Stimulated activated CD4-positive, alpha-beta T cell treated with anti-CD3 and anti-CD28 coated beads, Interleukin-12 subunit alpha, Interleukin-12 subunit beta, amount 100 ng/mL, for 4 hours (primary cell): ENCODE measurements around the gene PLCG2.
"Not testable (repeated sequence)": the region's sequence is repeated elsewhere in the genome, so short reads cannot be mapped to it uniquely, and the experiment has no call there.

Source experiments
- DNase-seq: peaks from one replicate; pipeline ENCODE4 v3.0.0-alpha.2; 2020

The PLCG2 gene

GRCh38 chr16:81921085-81921814 lies 142.2 kb downstream of the PLCG2 start:
- no peak for DNase-seq

- DNase-seq = no peak
Measured at GRCh38 chr16:81921843-81922584, 142.9 kb downstream of the PLCG2 start.

DNA sequence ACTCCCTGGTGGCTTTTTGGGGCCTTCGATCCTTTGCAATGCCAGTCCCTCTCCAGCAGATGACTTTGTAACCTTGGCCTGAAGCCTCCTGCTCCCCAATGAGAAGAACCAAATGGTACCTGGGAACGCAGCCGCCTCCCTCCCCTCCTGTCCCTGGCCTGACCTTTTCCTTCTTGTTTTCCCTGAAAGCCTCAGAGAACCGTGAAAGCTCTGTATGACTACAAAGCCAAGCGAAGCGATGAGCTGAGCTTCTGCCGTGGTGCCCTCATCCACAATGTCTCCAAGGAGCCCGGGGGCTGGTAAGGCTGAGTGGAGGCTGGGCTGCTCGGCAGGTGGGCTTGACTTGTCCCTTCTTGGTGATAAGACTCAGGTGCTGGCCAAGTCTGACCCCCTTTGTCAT lies 144.2 kb downstream of the PLCG2 start:
- no peak for DNase-seq

DNA sequence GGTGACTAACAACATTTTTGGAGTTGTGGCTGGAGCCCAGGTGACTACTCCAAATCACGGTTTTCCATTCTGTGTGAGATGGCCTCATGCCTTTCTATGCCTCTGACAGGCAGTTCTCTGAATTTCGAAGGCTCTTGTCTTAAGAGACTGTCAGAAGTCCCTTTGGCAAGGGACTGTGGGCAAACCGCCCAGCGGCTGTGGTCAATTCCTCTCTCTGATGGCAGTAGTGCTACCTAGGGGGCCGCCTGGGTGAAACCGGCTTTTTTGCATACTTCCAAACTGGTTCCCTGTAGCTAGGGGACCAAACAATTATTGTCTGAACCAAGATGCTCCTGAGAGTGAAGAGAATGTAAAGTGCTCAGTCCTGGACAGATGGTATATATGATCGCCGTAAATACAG lies 145.9 kb downstream of the PLCG2 start:
- DNase-seq = no peak

GRCh38 chr16:81926036-81926435 lies 146.9 kb downstream of the PLCG2 start:
- DNase-seq = no peak

GRCh38 chr16:81927561-81928185 lies 148.6 kb downstream of the PLCG2 start:
- DNase-seq = no peak

DNA sequence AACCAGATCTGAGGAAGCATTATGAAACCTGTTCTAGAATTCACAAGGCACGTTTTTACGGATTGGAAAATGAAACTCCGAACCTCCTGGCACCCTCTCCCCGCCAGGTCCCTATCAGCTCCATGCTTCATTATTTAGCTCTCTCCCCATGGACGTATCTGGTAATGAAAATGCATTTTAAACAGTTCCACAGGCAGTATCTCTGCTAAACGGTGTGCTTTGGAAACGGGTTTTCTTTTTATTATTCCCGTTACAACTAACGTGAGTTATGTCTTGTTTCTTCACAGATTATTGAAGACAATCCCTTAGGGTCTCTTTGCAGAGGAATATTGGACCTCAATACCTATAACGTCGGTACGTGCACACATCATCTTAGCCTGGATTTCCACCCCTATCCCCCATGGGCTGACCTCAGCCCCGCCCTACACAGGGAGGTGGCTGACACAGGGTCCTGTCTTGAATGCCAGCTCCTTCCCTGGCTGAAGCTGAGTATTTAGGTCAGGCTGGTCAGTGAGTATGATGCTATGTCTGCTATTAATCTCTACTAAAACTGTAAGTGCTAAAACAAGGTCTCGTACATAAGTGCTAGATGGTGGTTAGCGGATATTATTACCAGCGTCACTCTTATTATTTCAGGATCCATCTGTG lies 149.3 kb downstream of the PLCG2 start:
- no peak for DNase-seq

DNA sequence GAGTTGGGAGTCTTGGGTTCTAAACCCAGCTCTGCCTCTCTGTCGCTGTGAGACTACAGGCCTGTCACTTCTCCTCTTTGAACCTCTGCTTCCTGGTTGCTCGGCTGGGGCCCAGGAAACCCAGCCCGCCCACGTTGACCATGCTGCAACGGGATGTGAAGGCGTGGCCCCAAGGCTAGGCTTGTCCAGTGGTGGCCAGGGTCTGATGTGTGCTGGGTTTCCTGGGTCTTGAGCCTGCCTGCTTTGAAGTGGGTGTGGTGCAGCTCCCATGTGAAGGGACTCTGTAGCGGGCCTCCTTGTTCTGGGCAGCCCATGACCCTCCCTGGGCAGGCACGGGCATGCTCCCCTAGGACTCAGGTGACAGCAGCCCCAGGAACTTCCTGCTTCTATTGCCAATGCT lies 149.9 kb downstream of the PLCG2 start:
- DNase-seq = no peak

DNA sequence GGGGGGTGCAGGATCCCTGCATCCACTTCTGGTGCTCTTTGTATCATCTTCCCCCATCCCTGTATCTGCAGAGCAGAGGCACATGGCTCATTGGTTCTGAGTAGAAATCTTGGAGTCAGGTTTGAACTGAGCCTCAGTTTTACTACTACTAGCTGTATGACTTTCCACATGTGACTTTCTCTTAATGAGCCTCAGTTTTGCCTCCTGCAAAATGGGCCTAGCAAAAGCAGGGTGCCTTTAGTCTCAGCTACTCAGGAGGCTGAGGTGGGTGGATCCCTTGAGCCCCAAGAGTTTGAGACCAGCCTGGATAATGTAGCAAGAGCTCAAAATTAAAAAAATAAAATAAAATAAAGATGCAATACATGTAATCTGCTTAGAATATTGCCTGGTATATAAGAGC lies 150.8 kb downstream of the PLCG2 start:
- DNase-seq = no peak

DNA sequence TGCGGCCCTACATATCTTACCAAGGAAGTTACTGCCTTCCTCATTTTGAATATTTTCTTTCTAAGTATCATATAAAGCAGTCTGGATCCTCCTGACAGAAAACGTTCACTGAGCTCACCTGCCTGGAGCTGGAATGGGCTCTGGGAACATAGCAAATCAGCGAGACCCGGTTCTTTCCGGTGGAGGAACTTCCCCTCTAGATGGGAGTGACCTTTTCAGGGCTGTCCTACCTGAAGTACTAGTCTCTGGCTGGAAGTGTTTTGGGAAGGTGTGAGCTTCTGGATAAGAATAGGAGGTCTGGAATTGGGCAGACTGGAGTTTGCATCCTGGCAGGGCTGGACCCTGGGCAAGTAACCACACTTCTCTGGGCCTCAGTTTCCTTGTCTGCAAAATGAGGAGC lies 152.8 kb downstream of the PLCG2 start:
- no peak for DNase-seq

- DNase-seq = no peak
Measured at GRCh38 chr16:81932668-81933067, 153.6 kb downstream of the PLCG2 start.

- no peak for DNase-seq
Measured at GRCh38 chr16:81933361-81933760, 154.3 kb downstream of the PLCG2 start.

DNA sequence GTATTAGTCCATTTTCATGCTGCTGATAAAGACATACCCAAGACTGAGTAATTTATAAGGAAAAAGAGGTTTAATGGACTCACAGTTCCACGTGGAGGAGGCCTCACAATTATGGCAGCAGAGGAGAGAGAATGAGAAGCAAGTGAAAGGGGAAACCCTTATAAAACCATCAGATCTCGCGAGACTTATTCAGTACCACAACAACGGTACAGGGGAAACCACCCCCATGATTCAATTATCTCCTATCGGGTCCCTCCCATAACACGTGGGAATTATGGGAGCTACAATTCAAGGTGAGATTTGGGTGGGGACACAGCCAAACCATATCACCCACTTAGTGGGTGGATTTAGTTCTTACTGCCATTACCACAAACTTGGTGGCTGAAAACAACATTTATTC lies 155.6 kb downstream of the PLCG2 start:
- not testable (repeated sequence) for DNase-seq

DNA sequence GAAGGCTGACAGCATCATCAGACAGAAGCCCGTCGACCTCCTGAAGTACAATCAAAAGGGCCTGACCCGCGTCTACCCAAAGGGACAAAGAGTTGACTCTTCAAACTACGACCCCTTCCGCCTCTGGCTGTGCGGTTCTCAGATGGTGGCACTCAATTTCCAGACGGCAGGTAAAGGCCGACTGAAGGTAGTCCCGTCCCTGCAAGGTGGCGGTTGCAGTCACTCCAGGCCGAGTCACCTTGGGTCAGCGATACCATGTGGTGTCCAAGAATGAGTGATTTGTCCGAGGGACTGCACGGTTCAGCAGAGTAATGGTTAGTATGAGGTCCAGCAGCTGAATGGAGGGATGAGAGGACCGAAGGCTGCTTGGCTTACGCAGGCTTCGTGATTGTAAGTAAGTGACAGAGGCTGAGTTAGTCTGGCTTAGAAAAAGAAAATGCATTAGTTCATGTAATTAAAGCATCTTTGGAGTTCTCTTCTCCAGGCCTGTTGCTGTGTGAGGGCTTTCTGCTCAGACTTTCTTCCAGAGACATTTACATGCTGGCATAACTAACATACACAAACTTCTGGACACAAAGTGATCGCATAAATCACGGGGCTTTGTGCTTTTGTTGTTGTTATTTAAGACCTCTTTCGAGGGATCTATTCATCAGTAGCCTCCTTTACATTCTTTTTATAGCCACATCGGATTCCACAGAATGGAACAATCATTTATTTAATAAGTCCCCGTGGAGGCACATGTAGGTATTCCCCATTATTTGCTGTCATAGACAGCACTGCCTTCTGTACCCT lies 157.3 kb downstream of the PLCG2 start:
- no peak for DNase-seq

GRCh38 chr16:81937305-81938038 lies 158.4 kb downstream of the PLCG2 start:
- DNase-seq = no peak

DNA sequence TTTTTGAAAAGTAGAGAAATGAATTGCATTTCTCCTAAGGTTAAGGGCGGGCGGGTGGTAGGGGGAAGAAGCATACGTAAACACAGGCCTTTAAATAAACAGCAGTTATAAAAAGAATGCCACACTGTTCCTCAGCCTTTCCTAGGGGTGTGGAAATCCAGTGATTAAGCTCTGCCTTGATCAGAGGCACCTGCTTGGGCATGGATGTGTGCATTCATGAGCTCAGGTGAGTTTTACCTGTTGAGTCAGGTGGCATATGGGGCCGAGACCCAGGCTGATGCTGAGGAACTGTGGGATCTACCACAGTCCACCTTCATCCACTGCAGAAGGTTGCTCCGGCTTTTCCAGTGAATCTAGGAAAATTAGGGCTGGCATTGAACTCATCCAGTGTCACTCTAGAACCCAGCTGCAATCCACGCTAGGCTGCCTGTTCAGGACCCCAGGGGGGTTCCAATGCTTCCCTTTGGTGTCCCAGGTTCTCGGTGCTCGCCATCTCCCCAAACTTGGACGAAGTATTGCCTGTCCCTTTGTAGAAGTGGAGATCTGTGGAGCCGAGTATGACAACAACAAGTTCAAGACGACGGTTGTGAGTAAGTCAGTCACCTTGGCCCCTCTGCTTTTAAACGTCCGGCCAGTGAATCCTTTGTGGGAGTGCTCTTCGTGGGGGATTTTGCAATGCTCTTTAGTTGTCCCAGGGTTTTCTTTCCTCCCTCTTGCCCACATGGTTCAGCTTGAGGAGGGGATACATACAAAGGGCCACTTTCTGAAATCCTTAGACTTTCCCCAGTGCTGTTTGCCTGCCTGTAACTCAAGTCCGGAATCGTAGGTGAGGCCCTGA lies 159.5 kb downstream of the PLCG2 start:
- DNase-seq = no peak

DNA sequence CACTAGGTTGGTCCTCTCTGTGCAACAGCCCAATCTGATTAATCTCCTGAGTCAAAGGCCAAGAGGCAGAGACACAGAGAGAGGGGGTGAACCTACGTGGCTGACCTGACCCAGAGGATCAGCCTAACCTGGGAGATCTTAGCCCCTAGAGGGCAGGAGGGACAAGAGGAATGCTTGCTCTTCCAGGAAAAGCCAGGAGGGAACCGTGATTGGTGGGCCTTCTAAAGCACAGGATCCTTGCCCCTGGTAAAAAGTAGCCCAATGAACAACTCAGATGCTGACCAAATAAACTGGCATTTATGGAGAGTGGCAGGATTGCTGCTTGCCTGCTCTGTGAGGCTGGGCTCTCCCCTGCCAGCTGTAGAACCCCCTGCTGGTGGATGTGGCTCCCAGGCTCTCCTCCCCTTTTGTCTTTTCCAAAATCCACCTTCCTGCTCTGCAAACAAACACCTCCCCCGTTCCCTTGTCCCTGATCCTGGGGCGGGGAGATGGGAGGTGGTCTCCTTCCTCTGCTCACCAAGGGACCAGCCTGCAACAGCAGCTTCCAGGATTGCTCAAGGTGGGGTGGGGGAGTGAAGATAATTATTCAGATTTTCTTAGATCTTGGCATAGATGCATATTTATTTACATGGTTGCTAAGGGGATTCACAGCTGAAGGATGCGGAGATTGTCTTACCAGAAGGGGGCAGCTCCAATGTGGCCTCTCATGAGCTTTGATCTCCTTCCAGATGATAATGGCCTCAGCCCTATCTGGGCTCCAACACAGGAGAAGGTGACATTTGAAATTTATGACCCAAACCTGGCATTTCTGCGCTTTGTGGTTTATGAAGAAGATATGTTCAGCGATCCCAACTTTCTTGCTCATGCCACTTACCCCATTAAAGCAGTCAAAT lies 160.3 kb downstream of the PLCG2 start:
- DNase-seq = no peak

DNA sequence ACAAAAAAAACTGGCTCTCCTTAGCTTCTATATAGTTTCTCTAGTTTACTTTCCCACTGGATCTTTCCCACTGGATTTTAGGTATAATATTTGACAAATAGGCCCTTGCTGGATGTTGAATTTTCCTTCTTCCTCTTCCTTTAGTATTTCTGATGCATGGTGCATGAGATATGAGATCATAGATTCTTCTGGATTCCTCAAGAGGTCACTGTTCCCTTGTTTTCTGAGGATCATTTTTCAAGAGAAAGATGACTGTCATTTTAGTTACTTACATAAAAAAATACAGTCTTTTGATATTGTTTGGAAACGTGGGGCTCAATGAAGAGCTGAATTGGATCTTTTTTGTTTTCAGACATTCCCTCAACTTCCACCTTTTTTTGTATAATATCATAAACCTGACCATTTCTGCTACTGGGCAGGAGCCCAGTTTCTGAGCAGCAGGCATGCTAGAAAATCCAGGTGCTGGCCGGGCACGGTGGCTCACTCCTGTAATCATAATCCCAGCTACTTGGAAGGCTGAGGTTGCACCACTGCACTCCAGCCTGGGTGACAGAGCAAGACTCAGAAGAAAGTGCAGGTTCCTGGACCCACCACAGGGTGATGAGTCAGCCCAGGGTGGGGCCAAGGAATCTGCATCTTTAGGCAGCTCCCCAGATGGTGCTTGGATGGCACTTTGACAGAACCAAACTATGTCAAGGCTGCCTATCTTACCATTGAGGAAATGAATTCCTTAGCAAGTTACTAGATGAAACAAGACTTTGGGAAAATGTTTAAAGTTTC lies 161.9 kb downstream of the PLCG2 start:
- no peak for DNase-seq

DNA sequence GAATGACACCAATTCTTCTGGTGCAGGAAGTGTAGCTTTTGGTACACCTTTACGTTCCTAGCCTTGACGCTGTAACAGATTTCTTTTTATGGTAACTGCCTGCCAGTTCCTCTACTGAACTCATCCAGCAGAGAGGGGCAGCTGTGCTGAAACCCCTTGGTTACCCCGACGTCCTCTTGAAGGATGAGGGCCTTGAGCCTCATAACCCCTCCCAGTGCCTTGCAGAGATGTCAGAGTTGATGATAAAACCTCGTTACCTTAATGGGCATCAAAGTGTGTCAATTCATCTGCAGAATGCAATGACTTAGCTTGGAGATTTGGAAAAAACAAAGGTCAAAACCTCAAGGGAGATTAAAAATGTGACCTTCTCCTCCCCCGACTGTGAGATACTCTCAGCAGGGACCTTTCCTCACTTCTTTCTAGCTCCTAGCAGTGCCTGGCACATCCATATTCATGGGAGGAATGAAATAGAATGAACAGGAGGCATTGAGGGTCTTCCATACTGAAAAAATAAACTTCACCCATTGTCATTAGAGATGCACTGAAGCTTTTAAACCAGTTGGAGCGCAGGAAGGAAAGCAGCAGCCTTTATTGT lies 163.0 kb downstream of the PLCG2 start:
- DNase-seq = no peak
